ENCODE measurements around the gene CNOT1. TPM values are rescaled to one million over a fixed set of nuclear protein-coding genes. Genes with fewer than 3 reads are reported as not detected.

Gene CNOT1
- total and polyA plus RNA-seq, 2 experiments from 2014 or later = 50.8 to 113 TPM

GRCh38 chr16:58670946-58671583 lies 41.4 kb upstream of the CNOT1 start:
- H4K20me1 ChIP-seq (ENCODE audit: insufficient read depth, poor library complexity, severe bottlenecking) = no peaks in the 10 kb centered on the region
- no peaks in the 10 kb centered on the region for H3K4me1 ChIP-seq (ENCODE audit: insufficient read depth)
- H3K9me2 ChIP-seq (replicated peaks; ENCODE audit: insufficient read depth) = no peaks in the 10 kb centered on the region
- DNase-seq (ENCODE audit: low spot score) = no peak
- no peaks in the 10 kb centered on the region for H3K27me3 ChIP-seq
- WGBS (ENCODE audit: low lambda C conversion rate, missing lambda C conversion rate) = 99% methylated on average over 11 of the region's 18 CpGs
- TF ChIP-seq EZH2 (IDR thresholded peaks at IDR 0.05; ENCODE audit: borderline replicate concordance) (no peak), EZH2phosphoT487 (IDR thresholded peaks at IDR 0.05; ENCODE audit: low read depth, severe bottlenecking, unreplicated experiment) (no peak), CTCF (IDR thresholded peaks at IDR 0.05; ENCODE audit: poor library complexity) (no peak)
- H3K79me2 ChIP-seq = no peaks in the 10 kb centered on the region
- no peak overlapping the region for H3K4me2 ChIP-seq
- no peak overlapping the region for H3K4me3 ChIP-seq
- H2AFZ ChIP-seq = no peak overlapping the region
- no peaks in the 10 kb centered on the region for H3K36me3 ChIP-seq (replicated peaks; ENCODE audit: insufficient read depth, low read depth)
- H3K9me3 ChIP-seq (ENCODE audit: low read depth) = no peaks in the 10 kb centered on the region
- H3K27ac ChIP-seq = no peak overlapping the region

GRCh38 chr16:58670177-58670576 lies 40.6 kb upstream of the CNOT1 start:
- Histone ChIP-seq H3K9me3 (ENCODE audit: low read depth) (no peaks in the 10 kb centered on the region), H3K27me3 (no peaks in the 10 kb centered on the region), H3K36me3 (replicated peaks; ENCODE audit: insufficient read depth, low read depth) (no peaks in the 10 kb centered on the region), H3K4me2 (no peak overlapping the region), H2AFZ (no peak overlapping the region), H3K9me2 (replicated peaks; ENCODE audit: insufficient read depth) (no peaks in the 10 kb centered on the region), H3K79me2 (no peaks in the 10 kb centered on the region), H3K27ac (no peak overlapping the region), H3K4me3 (no peak overlapping the region), H4K20me1 (ENCODE audit: insufficient read depth, poor library complexity, severe bottlenecking) (no peaks in the 10 kb centered on the region), H3K4me1 (ENCODE audit: insufficient read depth) (no peaks in the 10 kb centered on the region)
- TF ChIP-seq EZH2 (IDR thresholded peaks at IDR 0.05; ENCODE audit: borderline replicate concordance) (no peak), EZH2phosphoT487 (IDR thresholded peaks at IDR 0.05; ENCODE audit: low read depth, severe bottlenecking, unreplicated experiment) (no peak), CTCF (IDR thresholded peaks at IDR 0.05; ENCODE audit: poor library complexity) (no peak)
- no peak for DNase-seq (ENCODE audit: low spot score)

DNA sequence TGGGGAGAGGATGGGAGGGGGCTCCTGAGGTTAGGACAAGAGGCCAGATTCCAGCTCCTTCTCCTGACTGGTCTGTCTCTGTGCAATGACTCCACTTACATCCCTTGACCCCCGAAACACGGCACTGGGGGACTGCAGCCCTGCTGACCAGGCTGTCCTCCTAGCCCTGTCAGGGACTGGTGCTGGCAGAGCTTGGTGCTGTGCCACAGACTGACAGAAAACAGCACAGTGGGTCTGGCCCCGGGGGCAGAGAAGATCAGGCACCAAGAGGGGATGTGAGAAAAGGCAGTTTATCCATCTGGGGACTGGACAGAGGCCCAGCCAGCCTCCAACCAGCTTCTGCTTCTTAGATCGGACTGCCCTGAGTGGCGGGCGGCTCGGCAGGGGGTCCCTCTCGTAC lies 35.6 kb upstream of the CNOT1 start:
- H3K4me1 ChIP-seq (ENCODE audit: insufficient read depth) = no peaks in the 10 kb centered on the region
- no peaks in the 10 kb centered on the region for H3K9me2 ChIP-seq (replicated peaks; ENCODE audit: insufficient read depth)
- no peaks in the 10 kb centered on the region for H3K36me3 ChIP-seq (replicated peaks; ENCODE audit: insufficient read depth, low read depth)
- H3K9me3 ChIP-seq (ENCODE audit: low read depth) = no peaks in the 10 kb centered on the region
- no peak overlapping the region for H3K27ac ChIP-seq
- H3K4me3 ChIP-seq = no peak overlapping the region
- no peak for DNase-seq (ENCODE audit: low spot score)
- TF ChIP-seq EZH2phosphoT487 (IDR thresholded peaks at IDR 0.05; ENCODE audit: low read depth, severe bottlenecking, unreplicated experiment) (no peak), CTCF (IDR thresholded peaks at IDR 0.05; ENCODE audit: poor library complexity) (no peak), EZH2 (IDR thresholded peaks at IDR 0.05; ENCODE audit: borderline replicate concordance) (no peak)
- H3K27me3 ChIP-seq = no peaks in the 10 kb centered on the region
- H3K79me2 ChIP-seq = no peaks in the 10 kb centered on the region
- WGBS (ENCODE audit: low lambda C conversion rate, missing lambda C conversion rate) = 87% methylated on average over 7 of the region's 8 CpGs
- H3K4me2 ChIP-seq = no peak overlapping the region
- no peaks in the 10 kb centered on the region for H4K20me1 ChIP-seq (ENCODE audit: insufficient read depth, poor library complexity, severe bottlenecking)
- no peak overlapping the region for H2AFZ ChIP-seq

Data from hepatocyte (in vitro differentiated cells).